ENCODE measurements around the gene CHCHD6.

Gene CHCHD6

GRCh38 chr3:126985132-126985985 is 281.3 kb downstream of the CHCHD6 start:
- no peak for DNase-seq

GRCh38 chr3:126986001-126986400 is 282.0 kb downstream of the CHCHD6 start:
- DNase-seq = no peak

- DNase-seq = no peak
These were observed 283.1 kb downstream of the CHCHD6 start for GRCh38 chr3:126987129-126987528.

GRCh38 chr3:126987596-126987995 is 283.6 kb downstream of the CHCHD6 start:
- DNase-seq = no peak

- DNase-seq = no peak
These were observed 284.5 kb downstream of the CHCHD6 start for GRCh38 chr3:126988451-126989021.

- no peak for DNase-seq
These were observed 285.4 kb downstream of the CHCHD6 start for GRCh38 chr3:126989316-126990023.

- DNase-seq = no peak
These were observed 286.1 kb downstream of the CHCHD6 start for GRCh38 chr3:126990024-126990700.

- DNase-seq = no peak
These were observed 286.9 kb downstream of the CHCHD6 start for GRCh38 chr3:126990890-126991289.

GRCh38 chr3:126991366-126992200 is 287.5 kb downstream of the CHCHD6 start:
- no peak for DNase-seq

GRCh38 chr3:126992216-126992615 is 288.2 kb downstream of the CHCHD6 start:
- no peak for DNase-seq

GRCh38 chr3:126992776-126993175 is 288.7 kb downstream of the CHCHD6 start:
- DNase-seq = no peak

- no peak for DNase-seq
These were observed 289.4 kb downstream of the CHCHD6 start for GRCh38 chr3:126993436-126993835.

GRCh38 chr3:126994661-126995245 is 290.7 kb downstream of the CHCHD6 start:
- DNase-seq = no peak

GRCh38 chr3:126995254-126995780 is 291.3 kb downstream of the CHCHD6 start:
- no peak for DNase-seq

GRCh38 chr3:126995926-126996512 is 292.0 kb downstream of the CHCHD6 start:
- DNase-seq = no peak

GRCh38 chr3:126996905-126997304 is 292.9 kb downstream of the CHCHD6 start:
- no peak for DNase-seq

- no peak for DNase-seq
These were observed 293.5 kb downstream of the CHCHD6 start for GRCh38 chr3:126997455-126998038.

- no peak for DNase-seq
These were observed 294.3 kb downstream of the CHCHD6 start for GRCh38 chr3:126998320-126998719.

- no peak for DNase-seq
These were observed 294.7 kb downstream of the CHCHD6 start for GRCh38 chr3:126998728-126999127.

GRCh38 chr3:126999383-126999782 is 295.3 kb downstream of the CHCHD6 start:
- DNase-seq = no peak

- DNase-seq = no peak
These were observed 296.1 kb downstream of the CHCHD6 start for GRCh38 chr3:127000119-127000518.

Measured in activated CD4-positive, alpha-beta T cell treated with anti-CD3 and anti-CD28 coated beads, Interleukin-2, amount 50 U/mL, for 4 hours (primary cell).